Kidney epithelial cell (primary cell): ENCODE data around the gene HOXD4. TPM values are rescaled to one million over a fixed set of nuclear protein-coding genes. Genes with fewer than 3 reads are reported as not detected.

Source experiments
- DNase-seq: peaks from one replicate; pipeline ENCODE4 v3.0.0-alpha.2; 2010; ENCODE audit warnings: low read depth
- H3K27me3 ChIP-seq: 2 replicates; pipeline ENCODE4 v1.6.0; 2011; ENCODE audit warnings: low read length; ENCODE audit not compliant: control insufficient read depth, insufficient read depth
- H3K36me3 ChIP-seq: 2 replicates; pipeline ENCODE4 v1.5.1; 2011; ENCODE audit warnings: low read length; ENCODE audit not compliant: control insufficient read depth, insufficient read depth
- H3K4me3 ChIP-seq: 2 replicates; pipeline ENCODE4 v1.5.1; 2011; ENCODE audit warnings: low read depth, mild to moderate bottlenecking, control low read depth, low read length
- CTCF ChIP-seq: IDR thresholded peaks from 2 replicates; pipeline ENCODE4 v1.5.1; 2011; ENCODE audit warnings: mild to moderate bottlenecking, moderate library complexity, low read length, control low read depth, inconsistent platforms; ENCODE audit not compliant: insufficient read depth, poor library complexity, severe bottlenecking
- total RNA-seq: library from RNA; depleted of rRNA; stranded (reverse); fragments of >200 nt; gene quantifications from 2 replicates; pipeline ENCODE4 v1.2.3, GENCODE V29; 2015

HOXD4 gene
- total RNA-seq: 5.4 and 13.8 TPM in 2 replicates

GRCh38 chr2:176151442-176152287 lies at the start of gene HOXD4:
Gene HOXD4, plus strand, starts transcription at chr2:176151550. Its CDS starts 84 bp downstream, at chr2:176151634.
- peak within 1 kb of the TSS; percentile 59 for H3K4me3 ChIP-seq
- peaks cover 3% of the 10 kb centered on the region for H3K36me3 ChIP-seq
- no peaks in the 10 kb centered on the region for H3K27me3 ChIP-seq
- no peak for TF ChIP-seq CTCF
- no peak for DNase-seq

GRCh38 chr2:176101842-176102241 lies 49.5 kb upstream of the HOXD4 start:
- TF ChIP-seq CTCF: no peak
- no peak for DNase-seq
- Histone ChIP-seq H3K4me3 (no peak overlapping the region), H3K36me3 (no peaks in the 10 kb centered on the region), H3K27me3 (peaks cover 54% of the 10 kb centered on the region)

- peaks cover 51% of the 10 kb centered on the region for H3K27me3 ChIP-seq
Observed at GRCh38 chr2:176102309-176102866, 49.0 kb upstream of the HOXD4 start.

GRCh38 chr2:176103194-176103593 lies 48.2 kb upstream of the HOXD4 start:
- no peak for TF ChIP-seq CTCF
- no peak for DNase-seq
- H3K4me3 ChIP-seq: no peak overlapping the region
- peaks cover 43% of the 10 kb centered on the region for H3K27me3 ChIP-seq
- H3K36me3 ChIP-seq: no peaks in the 10 kb centered on the region

More at GRCh38 chr2:176102309-176102866, 49.0 kb upstream of the HOXD4 start:
- Histone ChIP-seq H3K36me3 (no peaks in the 10 kb centered on the region), H3K4me3 (no peak overlapping the region)
- no peak for TF ChIP-seq CTCF
- no peak for DNase-seq

GRCh38 chr2:176103742-176104315 lies 47.5 kb upstream of the HOXD4 start:
- Histone ChIP-seq H3K4me3 (peak overlapping the region; percentile 63), H3K27me3 (peaks cover 36% of the 10 kb centered on the region), H3K36me3 (no peaks in the 10 kb centered on the region)
- TF ChIP-seq CTCF: no peak
- DNase-seq: no peak
